Measurements from ENCODE around the gene C13orf46. TPM values are rescaled to one million over a fixed set of nuclear protein-coding genes. Genes with fewer than 3 reads are reported as not detected.

Gene C13orf46
- total and polyA plus RNA-seq, 2 experiments from 2014 or later, result 0.20 to 0.23 TPM

GRCh38 chr13:113997845-113998751 lies 24.2 kb upstream of the C13orf46 start:
- Histone ChIP-seq H3K27ac (no peak overlapping the region), H3K36me3 (replicated peaks; ENCODE audit: insufficient read depth, low read depth) (no peaks in the 10 kb centered on the region), H2AFZ (no peak overlapping the region), H3K4me2 (no peak overlapping the region), H4K20me1 (ENCODE audit: insufficient read depth, poor library complexity, severe bottlenecking) (no peaks in the 10 kb centered on the region), H3K4me1 (ENCODE audit: insufficient read depth) (no peaks in the 10 kb centered on the region), H3K79me2 (no peaks in the 10 kb centered on the region), H3K4me3 (no peak overlapping the region), H3K9me3 (ENCODE audit: low read depth) (no peaks in the 10 kb centered on the region), H3K9me2 (replicated peaks; ENCODE audit: insufficient read depth) (no peaks in the 10 kb centered on the region), H3K27me3 (no peaks in the 10 kb centered on the region)
- no peak for TF ChIP-seq CTCF (IDR thresholded peaks at IDR 0.05; ENCODE audit: poor library complexity)
- TF ChIP-seq EZH2phosphoT487 (IDR thresholded peaks at IDR 0.05; ENCODE audit: low read depth, severe bottlenecking, unreplicated experiment), result no peak
- no peak for TF ChIP-seq EZH2 (IDR thresholded peaks at IDR 0.05; ENCODE audit: borderline replicate concordance)
- no peak for DNase-seq (ENCODE audit: low spot score)
- 89% methylated on average over 28 of the region's 29 CpGs for WGBS (ENCODE audit: low lambda C conversion rate, missing lambda C conversion rate)

GRCh38 chr13:113996912-113997745 lies 23.3 kb upstream of the C13orf46 start:
- H3K79me2 ChIP-seq, result no peaks in the 10 kb centered on the region
- TF ChIP-seq CTCF (IDR thresholded peaks at IDR 0.05; ENCODE audit: poor library complexity) (no peak), EZH2 (IDR thresholded peaks at IDR 0.05; ENCODE audit: borderline replicate concordance) (no peak), EZH2phosphoT487 (IDR thresholded peaks at IDR 0.05; ENCODE audit: low read depth, severe bottlenecking, unreplicated experiment) (no peak)
- no peaks in the 10 kb centered on the region for H4K20me1 ChIP-seq (ENCODE audit: insufficient read depth, poor library complexity, severe bottlenecking)
- no peak overlapping the region for H3K27ac ChIP-seq
- no peak overlapping the region for H2AFZ ChIP-seq
- no peak overlapping the region for H3K4me2 ChIP-seq
- no peaks in the 10 kb centered on the region for H3K9me2 ChIP-seq (replicated peaks; ENCODE audit: insufficient read depth)
- WGBS (ENCODE audit: low lambda C conversion rate, missing lambda C conversion rate), result 82% methylated on average over 13 of the region's 13 CpGs
- H3K36me3 ChIP-seq (replicated peaks; ENCODE audit: insufficient read depth, low read depth), result no peaks in the 10 kb centered on the region
- H3K4me3 ChIP-seq, result no peak overlapping the region
- no peaks in the 10 kb centered on the region for H3K9me3 ChIP-seq (ENCODE audit: low read depth)
- DNase-seq (ENCODE audit: low spot score), result no peak
- no peaks in the 10 kb centered on the region for H3K27me3 ChIP-seq
- H3K4me1 ChIP-seq (ENCODE audit: insufficient read depth), result no peaks in the 10 kb centered on the region

- TF ChIP-seq CTCF (IDR thresholded peaks at IDR 0.05; ENCODE audit: poor library complexity) (no peak), EZH2phosphoT487 (IDR thresholded peaks at IDR 0.05; ENCODE audit: low read depth, severe bottlenecking, unreplicated experiment) (no peak), EZH2 (IDR thresholded peaks at IDR 0.05; ENCODE audit: borderline replicate concordance) (no peak)
- Histone ChIP-seq H3K9me2 (replicated peaks; ENCODE audit: insufficient read depth) (no peaks in the 10 kb centered on the region), H4K20me1 (ENCODE audit: insufficient read depth, poor library complexity, severe bottlenecking) (no peaks in the 10 kb centered on the region), H3K27ac (no peak overlapping the region), H3K9me3 (ENCODE audit: low read depth) (no peaks in the 10 kb centered on the region), H3K4me1 (ENCODE audit: insufficient read depth) (no peaks in the 10 kb centered on the region), H3K27me3 (no peaks in the 10 kb centered on the region), H3K79me2 (no peaks in the 10 kb centered on the region), H3K4me3 (no peak overlapping the region), H3K4me2 (no peak overlapping the region), H2AFZ (no peak overlapping the region), H3K36me3 (replicated peaks; ENCODE audit: insufficient read depth, low read depth) (no peaks in the 10 kb centered on the region)
- 96% methylated on average over 31 of the region's 38 CpGs for WGBS (ENCODE audit: low lambda C conversion rate, missing lambda C conversion rate)
- no peak for DNase-seq (ENCODE audit: low spot score)
Observed at GRCh38 chr13:113996081-113996911, 22.4 kb upstream of the C13orf46 start.
